Measurements from ENCODE around the gene HINT2. TPM values are rescaled to one million over a fixed set of nuclear protein-coding genes. Genes with fewer than 3 reads are reported as not detected.

The HINT2 gene
- total RNA-seq, 2 donors from 2014 or later: 33.3 to 35.0 TPM

GRCh38 chr9:35769763-35770162, 45.1 kb downstream of the HINT2 start:
- WGBS, 2 donors: 93 to 97% methylated on average over 1 of the region's 1 CpG
- Histone ChIP-seq H3K4me3 (no peak overlapping the region), H3K27ac (no peak overlapping the region)

DNA sequence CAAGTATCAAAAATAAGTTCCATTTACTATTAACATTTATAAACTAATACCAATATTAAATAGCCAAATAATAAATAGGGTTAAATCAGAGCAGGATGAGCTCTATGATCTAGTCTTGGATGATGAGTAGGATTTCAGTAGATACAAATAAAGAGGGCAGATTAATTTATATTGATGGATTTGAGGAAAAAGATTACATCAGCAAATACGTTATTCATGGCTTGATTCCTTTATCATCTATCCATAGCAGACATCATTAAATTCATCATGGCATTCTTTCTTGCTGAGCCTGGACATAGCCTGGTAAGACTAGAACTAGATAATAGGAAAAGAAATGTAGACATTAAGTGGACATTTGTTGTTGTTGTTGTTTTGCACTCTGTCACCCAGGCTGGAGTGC, 47.4 kb downstream of the HINT2 start:
- Histone ChIP-seq H3K27me3 (no peaks in the 10 kb centered on the region), H3K9me3 (no peaks in the 10 kb centered on the region), H3K36me3 (replicated peaks in 1 of 2; ENCODE audit: insufficient read depth in 1 of 2, low read depth in 2 of 2) (no peaks in the 10 kb centered on the region), H3K4me1 (peaks cover 27% of the 10 kb centered on the region), H3K4me3 (no peak overlapping the region), H3K27ac (no peak overlapping the region)
- ATAC-seq (no peak), DNase-seq (no peak)
- intact Hi-C loops (cut with DNase I): no loop called here
- TF ChIP-seq POLR2A (IDR thresholded peaks at IDR 0.05) (no peak), CTCF (IDR thresholded peaks at IDR 0.05) (no peak)
- 77 to 100% methylated on average over 1 of the region's 1 CpG for WGBS, 2 donors

More at GRCh38 chr9:35769763-35770162, 45.1 kb downstream of the HINT2 start:
- peaks cover 30% of the 10 kb centered on the region for H3K4me1 ChIP-seq
- no peak for DNase-seq
- TF ChIP-seq CTCF (IDR thresholded peaks at IDR 0.05) (no peak), POLR2A (IDR thresholded peaks at IDR 0.05) (no peak)
- no peaks in the 10 kb centered on the region for H3K36me3 ChIP-seq (replicated peaks in 1 of 2; ENCODE audit: insufficient read depth in 1 of 2, low read depth in 2 of 2)
- intact Hi-C loops (cut with DNase I): no loop called here
- no peaks in the 10 kb centered on the region for H3K9me3 ChIP-seq
- ATAC-seq: no peak
- no peaks in the 10 kb centered on the region for H3K27me3 ChIP-seq

DNA sequence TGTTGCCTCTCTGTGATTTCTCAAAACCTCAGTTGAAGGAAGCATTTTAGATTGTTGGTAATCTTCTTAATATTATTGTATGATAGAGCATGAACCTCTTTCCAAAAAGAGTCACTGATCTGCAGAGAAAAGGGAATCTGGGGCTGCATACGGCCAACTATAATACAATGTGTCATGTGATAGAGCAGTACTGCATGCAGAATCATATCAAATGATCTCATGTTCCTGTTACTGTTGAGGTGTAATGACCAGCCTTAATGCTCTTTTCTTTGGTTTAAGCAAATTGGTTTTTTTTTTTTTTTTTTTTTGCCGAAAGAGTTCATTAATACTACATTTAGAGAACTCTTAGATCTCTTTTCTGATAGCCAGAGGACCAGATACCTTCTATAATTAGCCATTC, 47.8 kb downstream of the HINT2 start:
- DNase-seq: no peak
- no peak overlapping the region for H3K4me3 ChIP-seq
- H3K27me3 ChIP-seq: no peaks in the 10 kb centered on the region
- intact Hi-C loops (cut with DNase I): no loop called here
- H3K36me3 ChIP-seq (replicated peaks in 1 of 2; ENCODE audit: insufficient read depth in 1 of 2, low read depth in 2 of 2): no peaks in the 10 kb centered on the region
- H3K27ac ChIP-seq: no peak overlapping the region
- TF ChIP-seq CTCF (IDR thresholded peaks at IDR 0.05) (no peak), POLR2A (IDR thresholded peaks at IDR 0.05) (no peak)
- H3K9me3 ChIP-seq: no peaks in the 10 kb centered on the region
- no peak for ATAC-seq
- WGBS, 2 donors: 81 to 83% methylated on average over 2 of the region's 2 CpGs
- peaks cover 22% of the 10 kb centered on the region for H3K4me1 ChIP-seq

- WGBS, 2 donors: 88 to 93% methylated on average over 1 of the region's 1 CpG
- TF ChIP-seq POLR2A (IDR thresholded peaks at IDR 0.05) (no peak), CTCF (IDR thresholded peaks at IDR 0.05) (no peak)
- DNase-seq (no peak), ATAC-seq (no peak)
- Histone ChIP-seq H3K4me3 (no peak overlapping the region), H3K36me3 (replicated peaks in 1 of 2; ENCODE audit: insufficient read depth in 1 of 2, low read depth in 2 of 2) (no peaks in the 10 kb centered on the region), H3K9me3 (no peaks in the 10 kb centered on the region), H3K27me3 (no peaks in the 10 kb centered on the region), H3K4me1 (peaks cover 15% of the 10 kb centered on the region), H3K27ac (no peak overlapping the region)
- intact Hi-C loops (cut with DNase I): no loop called here
These were observed 51.0 kb downstream of the HINT2 start for GRCh38 chr9:35763803-35764202.

GRCh38 chr9:35763181-35763580, 51.7 kb downstream of the HINT2 start:
- TF ChIP-seq POLR2A (IDR thresholded peaks at IDR 0.05) (no peak), CTCF (IDR thresholded peaks at IDR 0.05) (no peak)
- H3K9me3 ChIP-seq: no peaks in the 10 kb centered on the region
- no peak for ATAC-seq

More at GRCh38 chr9:35763181-35763580, 51.7 kb downstream of the HINT2 start:
- Histone ChIP-seq H3K4me3 (no peak overlapping the region), H3K27me3 (no peaks in the 10 kb centered on the region), H3K36me3 (replicated peaks in 1 of 2; ENCODE audit: insufficient read depth in 1 of 2, low read depth in 2 of 2) (no peaks in the 10 kb centered on the region), H3K4me1 (peaks cover 19% of the 10 kb centered on the region), H3K27ac (no peak overlapping the region)
- DNase-seq: no peak
- WGBS, 2 donors: 71 to 89% methylated on average over 2 of the region's 2 CpGs
- intact Hi-C loops (cut with DNase I): no loop called here

Data from body of pancreas (tissue), 4 donors.